ENCODE results near the gene CEP126.

Gene CEP126

GRCh38 chr11:101881586-101881985 is 33.2 kb upstream of the CEP126 start:
- Histone ChIP-seq H4K20me1 (ENCODE audit: control insufficient read depth, insufficient read depth, low read depth, low read length) (no peaks in the 10 kb centered on the region), H3K9me2 (replicated peaks; ENCODE audit: control insufficient read depth, low read length) (no peaks in the 10 kb centered on the region), H3K27me3 (ENCODE audit: control insufficient read depth, low read length) (0 out of 2 replicates have a peak, but pooled peaks cover 5% of the 10 kb centered on the region), H3K4me2 (ENCODE audit: low read length) (no peak overlapping the region), H3F3A (ENCODE audit: control insufficient read depth, insufficient read depth) (no peaks in the 10 kb centered on the region), H3K4me1 (ENCODE audit: control insufficient read depth, low read length) (no peaks in the 10 kb centered on the region), H3K9me3 (ENCODE audit: control insufficient read depth, insufficient read depth, low read length) (no peaks in the 10 kb centered on the region), H3K4me3 (ENCODE audit: low read length) (no peak overlapping the region), H3K79me2 (ENCODE audit: control insufficient read depth, low read length) (no peaks in the 10 kb centered on the region), H3K36me3 (ENCODE audit: control insufficient read depth, low read length) (no peaks in the 10 kb centered on the region), H3K27ac (ENCODE audit: low read depth, low read length) (no peak overlapping the region)
- TF ChIP-seq EZH2phosphoT487 (IDR thresholded peaks at IDR 0.05; ENCODE audit: borderline replicate concordance, low read length) (no peak), CTCF (IDR thresholded peaks at IDR 0.05; ENCODE audit: low read depth, low read length, poor library complexity, severe bottlenecking) (no peak)

GRCh38 chr11:101885631-101886030 is 29.2 kb upstream of the CEP126 start:
- no peaks in the 10 kb centered on the region for H3K4me1 ChIP-seq (ENCODE audit: control insufficient read depth, low read length)
- no peaks in the 10 kb centered on the region for H3F3A ChIP-seq (ENCODE audit: control insufficient read depth, insufficient read depth)
- 0 out of 2 replicates have a peak, but pooled peaks cover 5% of the 10 kb centered on the region for H3K27me3 ChIP-seq (ENCODE audit: control insufficient read depth, low read length)
- no peaks in the 10 kb centered on the region for H4K20me1 ChIP-seq (ENCODE audit: control insufficient read depth, insufficient read depth, low read depth, low read length)
- no peaks in the 10 kb centered on the region for H3K79me2 ChIP-seq (ENCODE audit: control insufficient read depth, low read length)
- H3K36me3 ChIP-seq (ENCODE audit: control insufficient read depth, low read length) = no peaks in the 10 kb centered on the region
- H3K27ac ChIP-seq (ENCODE audit: low read depth, low read length) = no peak overlapping the region
- TF ChIP-seq EZH2phosphoT487 (IDR thresholded peaks at IDR 0.05; ENCODE audit: borderline replicate concordance, low read length) (no peak), CTCF (IDR thresholded peaks at IDR 0.05; ENCODE audit: low read depth, low read length, poor library complexity, severe bottlenecking) (no peak)
- no peak overlapping the region for H3K4me2 ChIP-seq (ENCODE audit: low read length)
- no peaks in the 10 kb centered on the region for H3K9me2 ChIP-seq (replicated peaks; ENCODE audit: control insufficient read depth, low read length)
- H3K9me3 ChIP-seq (ENCODE audit: control insufficient read depth, insufficient read depth, low read length) = no peaks in the 10 kb centered on the region
- no peak overlapping the region for H3K4me3 ChIP-seq (ENCODE audit: low read length)

DNA sequence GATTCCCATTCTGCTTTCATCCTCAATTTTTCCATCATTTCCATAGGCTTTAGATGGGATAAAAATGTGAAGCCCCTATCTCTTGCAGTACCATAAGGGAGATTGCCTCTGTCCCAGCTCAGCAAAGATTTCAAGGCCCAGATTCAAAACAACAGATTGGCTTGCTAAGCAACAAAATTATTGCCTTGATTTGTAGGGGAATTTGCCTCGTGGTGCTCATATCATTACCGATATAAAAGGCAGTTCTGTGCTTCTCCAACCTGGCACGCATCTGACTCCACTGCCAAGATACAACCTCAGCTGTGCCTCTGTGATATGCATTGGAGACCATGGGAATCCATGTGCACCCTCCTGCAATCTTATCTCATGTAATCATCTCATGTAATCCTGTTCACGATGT is 25.0 kb upstream of the CEP126 start:
- TF ChIP-seq CTCF (IDR thresholded peaks at IDR 0.05; ENCODE audit: low read depth, low read length, poor library complexity, severe bottlenecking) = no peak
- TF ChIP-seq EZH2phosphoT487 (IDR thresholded peaks at IDR 0.05; ENCODE audit: borderline replicate concordance, low read length) = no peak
- H3K27ac ChIP-seq (ENCODE audit: low read depth, low read length) = no peak overlapping the region
- H3K79me2 ChIP-seq (ENCODE audit: control insufficient read depth, low read length) = no peaks in the 10 kb centered on the region
- no peaks in the 10 kb centered on the region for H3F3A ChIP-seq (ENCODE audit: control insufficient read depth, insufficient read depth)
- H3K36me3 ChIP-seq (ENCODE audit: control insufficient read depth, low read length) = no peaks in the 10 kb centered on the region
- no peaks in the 10 kb centered on the region for H3K9me2 ChIP-seq (replicated peaks; ENCODE audit: control insufficient read depth, low read length)
- no peak overlapping the region for H3K4me2 ChIP-seq (ENCODE audit: low read length)
- H3K4me3 ChIP-seq (ENCODE audit: low read length) = no peak overlapping the region
- no peaks in the 10 kb centered on the region for H3K9me3 ChIP-seq (ENCODE audit: control insufficient read depth, insufficient read depth, low read length)
- no peaks in the 10 kb centered on the region for H3K27me3 ChIP-seq (ENCODE audit: control insufficient read depth, low read length)
- no peaks in the 10 kb centered on the region for H3K4me1 ChIP-seq (ENCODE audit: control insufficient read depth, low read length)
- no peaks in the 10 kb centered on the region for H4K20me1 ChIP-seq (ENCODE audit: control insufficient read depth, insufficient read depth, low read depth, low read length)

DNA sequence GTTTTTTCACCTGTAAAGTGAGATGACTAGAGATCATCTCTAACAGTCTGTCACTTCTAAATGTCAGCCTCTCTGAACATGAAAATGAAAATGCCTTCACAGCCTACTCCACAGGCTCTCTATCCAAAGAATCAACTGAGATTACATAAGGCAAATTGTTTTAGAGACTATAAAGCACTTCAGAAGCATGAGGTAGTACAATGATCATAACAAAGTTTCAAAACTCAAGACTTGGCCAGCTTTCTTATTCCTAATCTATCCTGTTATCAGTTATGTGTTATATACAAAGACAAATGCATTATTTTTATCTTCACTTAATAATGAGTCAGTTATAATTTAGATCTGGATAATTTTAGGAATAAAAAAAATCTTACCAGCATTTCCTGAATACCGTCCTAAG is 20.3 kb upstream of the CEP126 start:
- Histone ChIP-seq H3K9me3 (ENCODE audit: control insufficient read depth, insufficient read depth, low read length) (no peaks in the 10 kb centered on the region), H3K79me2 (ENCODE audit: control insufficient read depth, low read length) (no peaks in the 10 kb centered on the region), H3K36me3 (ENCODE audit: control insufficient read depth, low read length) (no peaks in the 10 kb centered on the region), H3K9me2 (replicated peaks; ENCODE audit: control insufficient read depth, low read length) (no peaks in the 10 kb centered on the region), H3K27ac (ENCODE audit: low read depth, low read length) (no peak overlapping the region), H3F3A (ENCODE audit: control insufficient read depth, insufficient read depth) (no peaks in the 10 kb centered on the region), H3K4me2 (ENCODE audit: low read length) (no peak overlapping the region), H3K4me1 (ENCODE audit: control insufficient read depth, low read length) (no peaks in the 10 kb centered on the region), H3K27me3 (ENCODE audit: control insufficient read depth, low read length) (no peaks in the 10 kb centered on the region), H3K4me3 (ENCODE audit: low read length) (no peak overlapping the region), H4K20me1 (ENCODE audit: control insufficient read depth, insufficient read depth, low read depth, low read length) (no peaks in the 10 kb centered on the region)
- TF ChIP-seq CTCF (IDR thresholded peaks at IDR 0.05; ENCODE audit: low read depth, low read length, poor library complexity, severe bottlenecking) (no peak), EZH2phosphoT487 (IDR thresholded peaks at IDR 0.05; ENCODE audit: borderline replicate concordance, low read length) (no peak)
